HepG2 (cell line): Measurements from ENCODE around the gene PHF2. TPM values are rescaled to one million over a fixed set of nuclear protein-coding genes. Genes with fewer than 3 reads are reported as not detected.

Experiments
- ATRX ChIP-seq: sonication (generic); formaldehyde crosslinking; IDR thresholded peaks from 2 replicates; pipeline ENCODE4 v1.4.0; 2020; ENCODE audit warnings: missing genetic modification reagents, borderline replicate concordance
- CSRNP1 ChIP-seq: sonication (generic); formaldehyde crosslinking; IDR thresholded peaks from 2 replicates; pipeline ENCODE4 v1.8.1; 2023; ENCODE audit warnings: mild to moderate bottlenecking, missing genetic modification reagents
- FOXC1 ChIP-seq: sonication (generic); formaldehyde crosslinking; IDR thresholded peaks from 2 replicates; pipeline ENCODE4 v1.8.0; 2022; ENCODE audit warnings: mild to moderate bottlenecking, missing genetic modification reagents, borderline replicate concordance
- HMGXB3 ChIP-seq: sonication (generic); formaldehyde crosslinking; IDR thresholded peaks from 2 replicates; pipeline ENCODE4 v1.4.0; 2020; ENCODE audit warnings: missing genetic modification reagents, borderline replicate concordance
- MTA1 ChIP-seq: sonication (generic); formaldehyde crosslinking; IDR thresholded peaks from 2 replicates; pipeline ENCODE4 v1.4.0; 2020; ENCODE audit warnings: missing genetic modification reagents, mild to moderate bottlenecking, borderline replicate concordance
- TFE3 ChIP-seq: IDR thresholded peaks from 2 replicates; pipeline ENCODE4 v1.6.1; 2016
- UBTF ChIP-seq: sonication (generic); formaldehyde crosslinking; IDR thresholded peaks from 2 replicates; pipeline ENCODE4 v1.4.0; 2020; ENCODE audit warnings: mild to moderate bottlenecking, missing genetic modification reagents
- YEATS4 ChIP-seq: sonication (generic); formaldehyde crosslinking; IDR thresholded peaks from 2 replicates; pipeline ENCODE4 v1.4.0; 2020; ENCODE audit warnings: missing genetic modification reagents, borderline replicate concordance
- ZNF10 ChIP-seq: sonication (generic); formaldehyde crosslinking; IDR thresholded peaks from 2 replicates; pipeline ENCODE4 v1.4.0; 2020; ENCODE audit warnings: mild to moderate bottlenecking, low read depth, missing genetic modification reagents, borderline replicate concordance
- ZNF501 ChIP-seq: sonication (generic); formaldehyde crosslinking; IDR thresholded peaks from 2 replicates; pipeline ENCODE4 v1.5.1; 2020; ENCODE audit warnings: mild to moderate bottlenecking, moderate library complexity, missing genetic modification reagents
- polyA plus RNA-seq, 8 experiments: library from polyadenylated mRNA; depleted of rRNA in 3 of 8; stranded (reverse) in 7 of 8; unstranded in 1 of 8; fragments of >200 nt; fragmentation: Illumina TruSeq in 4 of 8; extraction: Trizol in 4 of 8; gene quantifications; 2 replicates each; pipeline versions ENCODE4 v1.2.1 to v1.2.3, GENCODE V29; 2011 to 2016; ENCODE audit warnings: low read depth in 4 of 8, missing spikeins in 1 of 8, mixed read lengths in 1 of 8; ENCODE audit not compliant: insufficient read depth in 1 of 8
- total RNA-seq, 5 experiments: library from RNA; depleted of rRNA; stranded (reverse); fragments of >200 nt; fragmentation: Illumina TruSeq; extraction: Trizol; gene quantifications; 2 replicates each; pipeline ENCODE4 v1.2.3, GENCODE V29; 2016; ENCODE audit warnings: low read depth in 1 of 5
- TF ChIP-seq, protein P1 (sequence below): sonication (generic); formaldehyde crosslinking; IDR thresholded peaks from 2 replicates; pipeline ENCODE4 v1.4.0; 2020; ENCODE audit warnings: missing genetic modification reagents, borderline replicate concordance

PHF2 gene
- total and polyA plus RNA-seq, 2 of the 13 experiments (the other 11 are each of a cell fraction or from before 2014, with no cell fraction given), result 6.6 to 9.1 TPM

DNA sequence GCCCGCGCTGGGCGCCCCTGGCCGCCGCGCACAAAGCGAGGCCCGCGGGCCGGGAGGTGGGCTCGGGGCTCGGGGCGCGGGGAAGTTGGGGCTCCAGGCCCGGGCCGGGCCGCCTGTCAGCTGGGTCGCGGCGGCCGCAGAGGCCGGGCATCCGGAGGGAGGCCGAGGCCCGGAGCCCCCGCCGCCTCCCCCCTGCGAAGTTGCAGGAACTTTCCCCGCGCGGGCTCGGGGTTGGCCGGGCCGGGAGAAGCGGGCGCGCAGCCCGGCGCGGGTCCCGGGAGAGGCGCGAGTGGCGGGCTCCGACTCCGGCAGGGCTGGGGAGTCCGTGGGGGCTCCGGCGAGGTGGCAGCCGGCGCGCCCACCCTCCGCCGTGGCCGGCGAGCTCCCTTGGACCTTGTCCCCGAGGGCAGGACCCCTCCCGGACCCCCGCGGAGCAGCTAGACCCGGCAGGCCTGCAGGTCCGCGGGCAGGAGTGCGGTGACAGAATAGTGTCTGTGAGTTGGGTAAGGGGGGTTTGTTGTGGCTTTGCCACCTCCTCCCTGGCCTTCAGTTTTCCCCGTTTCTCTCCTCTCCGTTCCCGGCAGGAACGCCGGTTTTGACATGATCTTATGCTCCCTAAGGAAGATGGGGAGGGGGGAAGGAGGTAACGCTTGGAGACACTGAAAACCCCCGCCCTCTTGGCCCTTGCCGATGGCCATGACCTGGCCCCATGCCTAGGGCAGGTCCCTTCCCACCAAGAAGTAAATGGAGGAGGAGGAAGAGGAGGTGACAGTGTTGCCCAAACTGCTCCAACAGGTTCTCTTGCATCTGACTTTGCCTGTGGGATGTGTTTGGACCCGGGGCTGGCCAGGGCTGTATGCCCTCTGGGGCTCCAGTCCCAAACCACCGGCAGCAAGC is 942 bp downstream of the PHF2 start (continued):
- TF ChIP-seq, protein P1, sequence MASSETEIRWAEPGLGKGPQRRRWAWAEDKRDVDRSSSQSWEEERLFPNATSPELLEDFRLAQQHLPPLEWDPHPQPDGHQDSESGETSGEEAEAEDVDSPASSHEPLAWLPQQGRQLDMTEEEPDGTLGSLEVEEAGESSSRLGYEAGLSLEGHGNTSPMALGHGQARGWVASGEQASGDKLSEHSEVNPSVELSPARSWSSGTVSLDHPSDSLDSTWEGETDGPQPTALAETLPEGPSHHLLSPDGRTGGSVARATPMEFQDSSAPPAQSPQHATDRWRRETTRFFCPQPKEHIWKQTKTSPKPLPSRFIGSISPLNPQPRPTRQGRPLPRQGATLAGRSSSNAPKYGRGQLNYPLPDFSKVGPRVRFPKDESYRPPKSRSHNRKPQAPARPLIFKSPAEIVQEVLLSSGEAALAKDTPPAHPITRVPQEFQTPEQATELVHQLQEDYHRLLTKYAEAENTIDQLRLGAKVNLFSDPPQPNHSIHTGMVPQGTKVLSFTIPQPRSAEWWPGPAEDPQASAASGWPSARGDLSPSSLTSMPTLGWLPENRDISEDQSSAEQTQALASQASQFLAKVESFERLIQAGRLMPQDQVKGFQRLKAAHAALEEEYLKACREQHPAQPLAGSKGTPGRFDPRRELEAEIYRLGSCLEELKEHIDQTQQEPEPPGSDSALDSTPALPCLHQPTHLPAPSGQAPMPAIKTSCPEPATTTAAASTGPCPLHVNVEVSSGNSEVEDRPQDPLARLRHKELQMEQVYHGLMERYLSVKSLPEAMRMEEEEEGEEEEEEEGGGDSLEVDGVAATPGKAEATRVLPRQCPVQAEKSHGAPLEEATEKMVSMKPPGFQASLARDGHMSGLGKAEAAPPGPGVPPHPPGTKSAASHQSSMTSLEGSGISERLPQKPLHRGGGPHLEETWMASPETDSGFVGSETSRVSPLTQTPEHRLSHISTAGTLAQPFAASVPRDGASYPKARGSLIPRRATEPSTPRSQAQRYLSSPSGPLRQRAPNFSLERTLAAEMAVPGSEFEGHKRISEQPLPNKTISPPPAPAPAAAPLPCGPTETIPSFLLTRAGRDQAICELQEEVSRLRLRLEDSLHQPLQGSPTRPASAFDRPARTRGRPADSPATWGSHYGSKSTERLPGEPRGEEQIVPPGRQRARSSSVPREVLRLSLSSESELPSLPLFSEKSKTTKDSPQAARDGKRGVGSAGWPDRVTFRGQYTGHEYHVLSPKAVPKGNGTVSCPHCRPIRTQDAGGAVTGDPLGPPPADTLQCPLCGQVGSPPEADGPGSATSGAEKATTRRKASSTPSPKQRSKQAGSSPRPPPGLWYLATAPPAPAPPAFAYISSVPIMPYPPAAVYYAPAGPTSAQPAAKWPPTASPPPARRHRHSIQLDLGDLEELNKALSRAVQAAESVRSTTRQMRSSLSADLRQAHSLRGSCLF (CRISPR knock-in tag), result no peak
- TF ChIP-seq ZNF10 (CRISPR knock-in tag) (no peak), TFE3 (no peak), CSRNP1 (CRISPR knock-in tag) (no peak), HMGXB3 (CRISPR knock-in tag) (no peak), ATRX (CRISPR knock-in tag) (no peak), UBTF (CRISPR knock-in tag) (peak; percentile 65), FOXC1 (no peak), MTA1 (CRISPR knock-in tag) (peak; percentile 47; the same call in 1 of the 2 replicates), ZNF501 (CRISPR knock-in tag) (peak; percentile 33; the same call in 1 of the 2 replicates), YEATS4 (CRISPR knock-in tag) (no peak)
